NCI-H2171 (cell line): ENCODE measurements around the gene VWA7.
"Not testable (repeated sequence)": the region's sequence is repeated elsewhere in the genome, so short reads cannot be mapped to it uniquely, and the experiment has no call there.

Experiments
- DNase-seq: peaks from one replicate; lab custom pipeline; 2025; lab: John Stamatoyannopoulos, UW

Gene VWA7

GRCh38 chr6:31776989-31777666, at the start of gene VWA7:
Gene VWA7, minus strand, starts transcription at chr6:31777328. Its CDS starts 549 bp downstream, at chr6:31776779.
- DNase-seq = peak; percentile 46

GRCh38 chr6:31826793-31827285, 49.7 kb upstream of the VWA7 start:
- peak; percentile 83 for DNase-seq

GRCh38 chr6:31825553-31825952, 48.4 kb upstream of the VWA7 start:
- DNase-seq = no peak

GRCh38 chr6:31823592-31824196, 46.6 kb upstream of the VWA7 start:
- DNase-seq = not testable (repeated sequence)

- no peak for DNase-seq
These were observed 45.1 kb upstream of the VWA7 start for GRCh38 chr6:31822036-31822821.

GRCh38 chr6:31821301-31822035, 44.3 kb upstream of the VWA7 start:
- DNase-seq = no peak

GRCh38 chr6:31820399-31820798, 43.3 kb upstream of the VWA7 start:
- DNase-seq = not testable (repeated sequence)

GRCh38 chr6:31819871-31820299, 42.8 kb upstream of the VWA7 start:
- no peak for DNase-seq

- DNase-seq = not testable (repeated sequence)
These were observed 40.9 kb upstream of the VWA7 start for GRCh38 chr6:31817929-31818511.

GRCh38 chr6:31817133-31817928, 40.2 kb upstream of the VWA7 start:
- DNase-seq = not testable (repeated sequence)

GRCh38 chr6:31815025-31815838, 38.1 kb upstream of the VWA7 start, which contains the start of the genes HSPA1A and HSPA1L:
Gene HSPA1A, plus strand, starts transcription at chr6:31815543. Its CDS starts 214 bp downstream, at chr6:31815757.
Gene HSPA1L, minus strand, starts transcription at chr6:31815283. Its CDS starts 3,311 bp downstream, at chr6:31811972.
- no peak for DNase-seq

GRCh38 chr6:31814677-31815024, 37.5 kb upstream of the VWA7 start:
- no peak for DNase-seq

- DNase-seq = no peak
These were observed 36.3 kb upstream of the VWA7 start for GRCh38 chr6:31813465-31813849.

GRCh38 chr6:31811645-31812044, 34.5 kb upstream of the VWA7 start:
- DNase-seq = no peak

- not testable (repeated sequence) for DNase-seq
These were observed 31.5 kb upstream of the VWA7 start for GRCh38 chr6:31808599-31808998.

- peak; percentile 96 for DNase-seq
These were observed 29.5 kb upstream of the VWA7 start, which contains the start of gene LSM2 for GRCh38 chr6:31806470-31807272. Gene LSM2, minus strand, starts transcription at chr6:31806966. Its CDS starts 209 bp downstream, at chr6:31806757.

- no peak for DNase-seq
These were observed 28.9 kb upstream of the VWA7 start for GRCh38 chr6:31805939-31806469.
